MM.1S (cell line): ENCODE data around the gene FGD2.

Source experiments
- CTCF ChIP-seq: fragments of 300-600 bp; sonication (generic); IDR thresholded peaks from 2 replicates; pipeline ENCODE4 v1.5.1; 2016; ENCODE audit warnings: antibody characterized with exemption, low read length, mixed read lengths
- EZH2 ChIP-seq: fragments of 300-600 bp; sonication (generic); optimal IDR thresholded peaks from 2 replicates; pipeline ENCODE3; 2017; ENCODE audit warnings: low read depth, mild to moderate bottlenecking, antibody characterized with exemption, low read length, mixed read lengths
- EZH2phosphoT487 ChIP-seq: fragments of 300-600 bp; sonication (generic); IDR thresholded peaks from 2 replicates; pipeline ENCODE4 v1.6.1; 2018; ENCODE audit warnings: antibody characterized with exemption, low read length

- TF ChIP-seq CTCF (no peak), EZH2 (no peak), EZH2phosphoT487 (no peak)
Observed at GRCh38 chr6:36983538-36983937, 21.9 kb upstream of the FGD2 start.
